Chondrocyte (in vitro differentiated cells): ENCODE data around the gene TLCD3B. TPM values are rescaled to one million over a fixed set of nuclear protein-coding genes. Genes with fewer than 3 reads are reported as not detected.

Experiments
- DNase-seq: peaks from one replicate; pipeline ENCODE4 v3.0.0; 2021; ENCODE audit warnings: mixed read lengths, low spot score
- H3K27ac Mint-ChIP-seq: one replicate; pipeline ENCODE4 v1.8.0; 2021; ENCODE audit warnings: mild to moderate bottlenecking, moderate library complexity, mixed read lengths; ENCODE audit not compliant: unreplicated experiment
- H3K27me3 Mint-ChIP-seq: 2 replicates; pipeline ENCODE4 v1.8.0; 2021; ENCODE audit warnings: low read depth, mixed read lengths
- H3K36me3 Mint-ChIP-seq: 2 replicates; pipeline ENCODE4 v1.8.0; 2021; ENCODE audit warnings: low read depth, mixed read lengths
- H3K4me1 Mint-ChIP-seq: 2 replicates; pipeline ENCODE4 v1.8.0; 2021; ENCODE audit warnings: low read depth, mild to moderate bottlenecking, mixed read lengths
- H3K4me3 Mint-ChIP-seq: one replicate; pipeline ENCODE4 v1.8.0; 2021; ENCODE audit warnings: mild to moderate bottlenecking, moderate library complexity, mixed read lengths; ENCODE audit not compliant: unreplicated experiment
- H3K9me3 Mint-ChIP-seq: 2 replicates; pipeline ENCODE4 v1.8.0; 2021; ENCODE audit warnings: low read depth, mixed read lengths
- total RNA-seq: library from RNA; stranded (reverse); gene quantifications from 3 replicates; pipeline ENCODE4 v1.2.1, GENCODE V29; 2021
- TF ChIP-seq, protein P1 (sequence below): fragments of 200-600 bp; sonication (generic); IDR thresholded peaks from 2 replicates; pipeline ENCODE4 v1.5.0; 2021; ENCODE audit warnings: antibody characterized with exemption, mild to moderate bottlenecking, moderate library complexity

Gene TLCD3B
- total RNA-seq, 1 donor from 2014 or later, result 0.77 TPM

DNA sequence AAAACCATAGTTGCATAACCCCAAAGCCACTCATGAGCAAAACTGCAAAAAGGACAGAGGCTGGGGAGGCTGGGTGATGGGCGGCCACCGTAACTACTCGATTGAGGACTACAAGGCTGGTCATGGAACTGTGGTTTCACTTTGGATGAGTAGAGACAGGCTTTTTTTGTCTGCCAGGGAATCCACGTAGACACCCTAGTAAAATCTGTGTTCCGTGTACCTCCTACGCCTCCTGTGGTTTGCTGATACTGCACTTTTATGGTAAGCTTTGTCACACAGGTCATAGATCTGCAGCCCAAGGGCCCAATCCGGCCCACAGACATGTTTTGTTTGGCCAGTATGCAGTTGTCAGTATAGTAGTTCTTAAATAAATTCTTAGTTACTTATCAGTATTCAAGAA, 2.2 kb upstream of the TLCD3B start:
- DNase-seq, result no peak

DNA sequence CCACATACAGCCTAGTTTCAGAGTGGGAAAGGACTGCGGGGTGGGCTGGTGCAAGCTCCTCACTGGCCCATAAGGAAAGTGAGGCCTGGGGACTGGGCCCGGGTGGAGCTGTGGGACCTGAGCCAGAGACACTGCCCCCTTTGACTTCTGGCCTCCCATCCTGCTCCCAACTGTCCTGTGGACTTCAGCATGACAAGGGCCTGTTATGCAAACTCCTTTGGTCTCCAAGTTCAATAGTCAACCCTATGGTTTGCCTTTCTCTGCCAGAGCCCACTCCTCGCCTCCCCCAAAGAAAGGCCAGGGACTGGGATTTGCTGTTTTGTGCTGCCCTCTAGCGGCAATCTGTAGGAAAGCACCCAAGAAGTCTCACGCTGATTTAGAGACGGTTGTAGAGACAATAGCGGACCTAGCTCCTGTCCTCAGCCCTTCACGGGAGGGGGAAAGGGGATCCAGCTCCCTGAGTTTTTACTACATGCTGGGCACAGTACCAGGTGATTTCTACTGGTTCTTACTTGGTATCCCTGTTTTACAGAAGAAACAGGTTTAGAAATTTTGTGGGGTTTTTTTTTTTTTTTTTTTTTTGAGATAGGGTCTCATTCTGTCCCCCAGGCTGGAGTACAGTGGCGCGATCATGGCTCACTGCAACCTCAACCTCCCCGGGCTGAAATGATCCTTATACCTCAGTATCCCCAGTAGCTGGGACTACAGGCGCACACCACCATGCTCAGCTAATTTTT, 1.2 kb upstream of the TLCD3B start:
- no peaks in the 10 kb centered on the region for H3K9me3 Mint-ChIP-seq
- peaks cover 46% of the 10 kb centered on the region for H3K27me3 Mint-ChIP-seq
- no peaks in the 10 kb centered on the region for H3K36me3 Mint-ChIP-seq
- peaks cover 3% of the 10 kb centered on the region for H3K4me1 Mint-ChIP-seq
- H3K27ac Mint-ChIP-seq, result no peak overlapping the region
- H3K4me3 Mint-ChIP-seq, result no peak overlapping the region
- DNase-seq, result no peak
- TF ChIP-seq, protein P1, sequence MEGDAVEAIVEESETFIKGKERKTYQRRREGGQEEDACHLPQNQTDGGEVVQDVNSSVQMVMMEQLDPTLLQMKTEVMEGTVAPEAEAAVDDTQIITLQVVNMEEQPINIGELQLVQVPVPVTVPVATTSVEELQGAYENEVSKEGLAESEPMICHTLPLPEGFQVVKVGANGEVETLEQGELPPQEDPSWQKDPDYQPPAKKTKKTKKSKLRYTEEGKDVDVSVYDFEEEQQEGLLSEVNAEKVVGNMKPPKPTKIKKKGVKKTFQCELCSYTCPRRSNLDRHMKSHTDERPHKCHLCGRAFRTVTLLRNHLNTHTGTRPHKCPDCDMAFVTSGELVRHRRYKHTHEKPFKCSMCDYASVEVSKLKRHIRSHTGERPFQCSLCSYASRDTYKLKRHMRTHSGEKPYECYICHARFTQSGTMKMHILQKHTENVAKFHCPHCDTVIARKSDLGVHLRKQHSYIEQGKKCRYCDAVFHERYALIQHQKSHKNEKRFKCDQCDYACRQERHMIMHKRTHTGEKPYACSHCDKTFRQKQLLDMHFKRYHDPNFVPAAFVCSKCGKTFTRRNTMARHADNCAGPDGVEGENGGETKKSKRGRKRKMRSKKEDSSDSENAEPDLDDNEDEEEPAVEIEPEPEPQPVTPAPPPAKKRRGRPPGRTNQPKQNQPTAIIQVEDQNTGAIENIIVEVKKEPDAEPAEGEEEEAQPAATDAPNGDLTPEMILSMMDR, result peak; percentile 89

More for the DNA sequence above, 2.2 kb upstream of the TLCD3B start:
- H3K9me3 Mint-ChIP-seq, result no peaks in the 10 kb centered on the region
- H3K27ac Mint-ChIP-seq, result no peak overlapping the region
- TF ChIP-seq, protein P1, result no peak
- H3K4me1 Mint-ChIP-seq, result peaks cover 3% of the 10 kb centered on the region
- H3K36me3 Mint-ChIP-seq, result no peaks in the 10 kb centered on the region
- no peak overlapping the region for H3K4me3 Mint-ChIP-seq
- H3K27me3 Mint-ChIP-seq, result peaks cover 40% of the 10 kb centered on the region

DNA sequence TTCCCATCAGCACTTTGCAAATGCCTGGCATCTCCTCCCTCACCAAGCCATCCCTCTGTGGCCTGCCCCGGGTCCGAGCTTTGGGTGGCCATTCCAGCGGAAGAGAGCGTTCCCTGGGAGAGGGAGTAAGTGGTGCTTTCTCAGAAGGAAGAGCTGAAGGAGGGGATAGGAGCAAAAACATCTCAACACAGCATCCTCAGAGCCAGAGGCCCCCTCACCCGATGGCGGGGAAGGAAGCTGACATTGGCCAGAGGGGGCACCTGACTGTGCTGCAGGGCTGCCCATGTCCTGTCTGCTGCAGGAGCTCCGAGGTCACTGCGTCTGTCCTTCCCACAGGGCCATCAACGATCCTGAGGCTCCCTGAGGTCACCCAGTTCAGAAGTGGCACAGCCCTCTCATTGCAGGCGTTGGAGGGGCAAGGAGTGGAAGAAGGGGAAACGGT, 427 bp upstream of the TLCD3B start:
- H3K27me3 Mint-ChIP-seq, result peaks cover 51% of the 10 kb centered on the region
- H3K36me3 Mint-ChIP-seq, result no peaks in the 10 kb centered on the region
- H3K9me3 Mint-ChIP-seq, result no peaks in the 10 kb centered on the region
- no peak overlapping the region for H3K27ac Mint-ChIP-seq
- H3K4me1 Mint-ChIP-seq, result peaks cover 3% of the 10 kb centered on the region
- TF ChIP-seq, protein P1, result no peak
- DNase-seq, result no peak
- H3K4me3 Mint-ChIP-seq, result no peak overlapping the region

DNA sequence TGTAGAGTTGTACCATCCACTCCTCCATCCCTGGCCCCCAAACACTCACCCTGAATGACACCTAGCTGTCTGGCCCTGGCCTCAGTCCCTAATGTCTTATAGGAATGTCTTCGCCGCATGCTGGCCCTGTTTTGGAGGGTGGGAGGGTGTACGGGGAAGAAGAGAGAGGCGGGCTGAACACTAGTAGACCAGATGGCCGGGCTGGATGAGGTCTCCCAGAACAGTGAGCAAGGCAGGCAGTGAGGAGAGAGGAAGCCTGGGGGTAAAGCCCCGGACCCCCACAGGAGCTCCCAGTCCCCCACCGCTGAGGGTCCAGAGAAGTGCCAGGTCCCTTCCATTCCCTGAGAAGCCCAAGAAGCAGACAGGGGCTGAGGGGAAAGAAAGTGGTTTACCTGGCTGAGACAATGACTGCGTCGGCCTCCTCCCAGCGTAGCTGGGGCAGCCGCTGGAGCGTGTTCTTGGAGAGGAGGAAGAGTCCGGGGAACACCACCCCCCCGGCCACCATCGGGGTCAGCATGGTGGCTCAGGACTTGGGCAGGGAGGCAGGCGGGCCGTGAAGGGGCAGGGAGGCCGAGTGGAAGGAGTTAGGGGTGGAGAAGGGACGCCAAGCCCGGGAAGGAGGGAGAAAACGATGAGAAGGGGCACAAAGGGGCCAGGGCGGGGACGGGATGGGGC, 923 bp downstream of the TLCD3B start:
- TF ChIP-seq, protein P1, result no peak
- no peak overlapping the region for H3K27ac Mint-ChIP-seq
- no peak for DNase-seq
- no peaks in the 10 kb centered on the region for H3K36me3 Mint-ChIP-seq
- peaks cover 3% of the 10 kb centered on the region for H3K4me1 Mint-ChIP-seq
- H3K27me3 Mint-ChIP-seq, result peaks cover 42% of the 10 kb centered on the region
- H3K4me3 Mint-ChIP-seq, result no peak overlapping the region
- no peaks in the 10 kb centered on the region for H3K9me3 Mint-ChIP-seq

DNA sequence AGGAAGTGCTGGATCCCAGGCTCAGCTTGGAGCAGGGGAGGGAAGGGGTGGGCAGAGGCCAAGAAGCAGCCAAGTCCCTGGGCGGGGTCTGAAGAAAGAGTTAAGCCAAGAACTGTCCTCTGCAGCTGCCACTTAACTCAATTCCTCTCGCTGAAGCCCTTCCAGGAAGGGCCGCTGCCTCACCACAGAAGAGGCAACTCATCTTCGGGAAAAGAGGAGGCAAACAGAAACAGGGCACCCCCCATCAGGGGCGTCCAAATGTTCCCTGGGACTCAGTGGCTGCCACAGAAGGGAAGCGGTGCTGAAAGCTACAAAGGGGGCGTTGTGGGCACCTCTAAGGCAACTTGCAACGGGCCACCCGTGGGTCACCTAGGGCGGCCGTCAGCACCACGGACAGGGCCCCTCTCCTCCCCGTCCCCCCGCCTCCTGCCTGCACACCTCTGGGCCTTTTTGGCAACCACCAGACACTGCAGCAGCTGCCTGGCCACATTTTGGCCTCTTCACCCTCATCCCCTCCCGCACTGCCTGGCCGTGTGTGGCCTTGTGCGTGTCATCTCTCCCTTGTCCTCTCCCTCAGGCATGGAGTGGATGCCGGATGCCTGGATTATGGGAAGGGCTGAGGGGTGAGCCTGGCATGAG, 2.5 kb downstream of the TLCD3B start:
- Mint-ChIP-seq H3K27ac (no peak overlapping the region), H3K4me3 (no peak overlapping the region), H3K36me3 (no peaks in the 10 kb centered on the region), H3K4me1 (peaks cover 3% of the 10 kb centered on the region), H3K9me3 (no peaks in the 10 kb centered on the region), H3K27me3 (peaks cover 42% of the 10 kb centered on the region)
- no peak for DNase-seq
- TF ChIP-seq, protein P1, result no peak
